22Rv1 (cell line): ENCODE results near the gene RAB11B.

Source experiments
- H3K27ac ChIP-seq: fragments of 450-650 bp; 2 replicates; pipeline ENCODE4 v1.5.1; 2017
- ZFX ChIP-seq: fragments of 450-650 bp; IDR thresholded peaks from 2 replicates; pipeline ENCODE4 v1.6.1; 2017; ENCODE audit warnings: antibody characterized with exemption, borderline replicate concordance
- TF ChIP-seq, protein P1 (sequence below): fragments of 450-650 bp; IDR thresholded peaks from 2 replicates; pipeline ENCODE4 v1.5.1; 2017; ENCODE audit warnings: mild to moderate bottlenecking

RAB11B gene

DNA sequence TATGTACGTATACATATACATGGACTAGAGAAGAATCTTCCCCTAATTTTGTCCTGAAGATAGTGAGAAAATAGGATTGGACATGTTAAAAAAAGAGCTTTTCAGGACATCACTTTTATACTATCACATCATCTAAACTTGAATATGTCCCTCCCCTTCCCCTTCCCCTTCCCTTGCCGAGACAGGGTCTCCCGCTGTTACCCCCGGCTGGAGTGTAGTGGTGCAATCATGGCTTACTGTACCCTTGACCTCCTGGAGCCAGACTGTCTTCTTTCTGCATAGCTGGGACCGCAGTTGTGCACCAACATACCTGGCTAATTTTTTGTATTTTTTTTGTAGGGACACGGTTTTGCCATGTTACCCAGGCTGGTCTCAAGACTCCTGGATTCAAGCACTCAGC is 61.2 kb downstream of the RAB11B start:
- no peak overlapping the region for H3K27ac ChIP-seq

GRCh38 chr19:8451885-8452284 is 61.7 kb downstream of the RAB11B start:
- TF ChIP-seq, protein P1, sequence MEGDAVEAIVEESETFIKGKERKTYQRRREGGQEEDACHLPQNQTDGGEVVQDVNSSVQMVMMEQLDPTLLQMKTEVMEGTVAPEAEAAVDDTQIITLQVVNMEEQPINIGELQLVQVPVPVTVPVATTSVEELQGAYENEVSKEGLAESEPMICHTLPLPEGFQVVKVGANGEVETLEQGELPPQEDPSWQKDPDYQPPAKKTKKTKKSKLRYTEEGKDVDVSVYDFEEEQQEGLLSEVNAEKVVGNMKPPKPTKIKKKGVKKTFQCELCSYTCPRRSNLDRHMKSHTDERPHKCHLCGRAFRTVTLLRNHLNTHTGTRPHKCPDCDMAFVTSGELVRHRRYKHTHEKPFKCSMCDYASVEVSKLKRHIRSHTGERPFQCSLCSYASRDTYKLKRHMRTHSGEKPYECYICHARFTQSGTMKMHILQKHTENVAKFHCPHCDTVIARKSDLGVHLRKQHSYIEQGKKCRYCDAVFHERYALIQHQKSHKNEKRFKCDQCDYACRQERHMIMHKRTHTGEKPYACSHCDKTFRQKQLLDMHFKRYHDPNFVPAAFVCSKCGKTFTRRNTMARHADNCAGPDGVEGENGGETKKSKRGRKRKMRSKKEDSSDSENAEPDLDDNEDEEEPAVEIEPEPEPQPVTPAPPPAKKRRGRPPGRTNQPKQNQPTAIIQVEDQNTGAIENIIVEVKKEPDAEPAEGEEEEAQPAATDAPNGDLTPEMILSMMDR: no peak
- TF ChIP-seq ZFX: no peak

More for the DNA sequence above, 61.2 kb downstream of the RAB11B start:
- no peak for TF ChIP-seq ZFX
- TF ChIP-seq, protein P1: no peak

DNA sequence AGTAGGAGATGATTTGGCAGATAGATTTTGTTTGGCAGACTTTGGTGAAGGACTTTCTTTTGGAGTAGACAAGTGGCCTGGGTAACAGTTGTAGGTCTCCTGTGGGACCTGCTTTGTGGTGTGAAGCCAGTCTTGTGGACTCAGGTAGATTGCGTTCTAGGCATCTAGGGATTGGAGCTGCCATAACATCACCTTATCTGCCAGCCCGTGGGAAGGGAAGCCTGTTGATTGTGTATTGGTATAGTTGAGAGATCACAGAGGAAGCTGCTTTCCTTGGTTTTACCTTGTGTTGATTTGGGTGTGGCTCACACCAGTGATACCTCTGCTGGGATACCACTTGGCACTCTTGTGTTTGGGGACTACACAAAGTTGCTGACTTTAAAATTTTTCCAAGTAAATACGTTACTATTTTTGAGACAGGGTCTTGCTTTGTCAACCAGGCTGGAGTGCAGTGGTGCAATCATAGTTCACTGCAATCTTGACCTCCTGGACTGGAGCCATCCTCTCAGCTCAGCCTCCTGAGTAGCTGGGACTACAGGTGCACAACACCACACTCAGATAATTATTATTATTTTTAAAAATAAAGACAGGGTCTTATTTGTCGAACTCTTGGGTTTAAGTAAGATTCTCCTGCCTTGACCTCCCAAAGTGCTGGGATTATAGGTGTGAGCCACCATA is 62.4 kb downstream of the RAB11B start:
- 0 out of 2 replicates have a peak overlapping the region, but pooled peaks have one; percentile 12 for H3K27ac ChIP-seq
- TF ChIP-seq ZFX: no peak
- TF ChIP-seq, protein P1: no peak

More at GRCh38 chr19:8451885-8452284, 61.7 kb downstream of the RAB11B start:
- H3K27ac ChIP-seq: no peak overlapping the region

GRCh38 chr19:8453616-8454015 is 63.5 kb downstream of the RAB11B start:
- TF ChIP-seq ZFX: no peak
- TF ChIP-seq, protein P1: no peak

More at GRCh38 chr19:8453616-8454015, 63.5 kb downstream of the RAB11B start:
- H3K27ac ChIP-seq: no peak overlapping the region
